ENCODE measurements around the gene RAX. TPM values are rescaled to one million over a fixed set of nuclear protein-coding genes. Genes with fewer than 3 reads are reported as not detected.

Gene RAX
- total RNA-seq, 2 donors from 2014 or later, result not detected

Other genes starting within 250 kb of the RAX start
- 10 to 100 TPM; 24.4 to 37.4 TPM for gene SEC11C, start 133.6 kb downstream of the RAX start, total RNA-seq
- gene GRP, start 53.3 kb downstream of the RAX start, total RNA-seq, result not detected
- not detected for gene CPLX4, start 45.2 kb upstream of the RAX start, total RNA-seq
- gene LMAN1, start 85.8 kb upstream of the RAX start, total RNA-seq, result 10 to 100 TPM; 57.4 to 72.5 TPM

Data from thoracic aorta (tissue), 2 donors.